ENCODE results near the gene TMEM145.

- TF ChIP-seq RFX5 (IDR thresholded peaks at IDR 0.05; ENCODE audit: low read depth, low read length) (no peak), CTCF (IDR thresholded peaks at IDR 0.05 in 2 of 3, conservative IDR thresholded peaks at IDR 0.05 in 1 of 3; ENCODE audit: insufficient read depth in 2 of 3, low read depth in 1 of 3, low read length in 3 of 3) (no peak), CEBPZ (IDR thresholded peaks at IDR 0.05; ENCODE audit: borderline replicate concordance, low read depth, low read length) (no peak)
Measured at GRCh38 chr19:42290136-42290522, 23.0 kb upstream of the TMEM145 start.

Data from K562 (cell line).